ENCODE data around the gene LNX2.
"Not testable (repeated sequence)": the region's sequence is repeated elsewhere in the genome, so short reads cannot be mapped to it uniquely, and the experiment has no call there.

The LNX2 gene

DNA sequence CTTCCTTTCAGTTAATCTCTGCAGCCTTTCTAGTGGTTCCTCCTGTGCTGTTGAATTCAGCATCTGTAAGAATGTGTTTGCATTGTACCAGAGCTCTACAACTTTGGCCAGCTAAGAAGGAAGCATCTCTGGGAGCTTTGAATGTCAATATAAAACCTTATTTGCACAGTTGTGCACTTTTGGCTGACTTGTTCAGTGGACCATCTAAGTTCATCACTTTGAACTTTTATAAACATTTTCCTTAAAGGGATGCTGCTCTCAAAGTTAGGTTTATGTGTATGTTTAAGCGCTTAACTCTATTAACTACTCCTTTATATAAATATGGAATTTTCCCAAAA is 16.9 kb upstream of the LNX2 start:
- no peak for DNase-seq (ENCODE audit: low spot score)

DNA sequence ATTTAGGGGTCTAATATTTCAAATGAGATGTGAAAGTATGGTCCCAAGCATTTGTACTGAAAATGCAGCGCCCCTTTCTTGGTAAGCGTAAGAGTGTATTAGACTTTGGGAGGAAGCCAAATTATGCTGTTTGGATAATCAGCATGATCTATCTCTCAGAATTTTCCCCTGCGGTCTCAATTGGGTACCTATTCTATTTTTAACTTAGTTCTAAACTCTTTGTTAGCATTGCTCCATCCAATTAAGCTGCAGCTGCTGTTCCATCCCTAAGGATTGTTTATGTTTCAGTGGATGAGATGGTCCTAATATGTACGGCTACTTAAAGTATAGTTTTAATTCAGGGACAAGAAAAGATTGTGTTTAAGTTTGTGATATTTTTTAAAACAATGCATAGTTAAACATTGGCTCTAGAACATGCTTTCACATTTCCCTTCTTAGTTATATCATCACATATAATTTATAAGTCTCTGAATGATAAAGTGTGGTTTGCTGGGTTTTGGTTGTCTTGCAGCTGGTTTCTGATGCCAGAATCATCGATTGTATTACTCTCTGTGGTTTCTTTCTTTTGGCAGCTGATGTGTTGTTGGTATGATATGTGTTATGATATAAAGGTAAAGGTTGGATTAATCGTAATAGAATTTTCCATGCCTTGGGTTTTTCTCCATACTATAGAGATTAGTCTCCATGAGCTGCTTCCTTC is 16.4 kb upstream of the LNX2 start:
- no peak for DNase-seq (ENCODE audit: low spot score)

DNA sequence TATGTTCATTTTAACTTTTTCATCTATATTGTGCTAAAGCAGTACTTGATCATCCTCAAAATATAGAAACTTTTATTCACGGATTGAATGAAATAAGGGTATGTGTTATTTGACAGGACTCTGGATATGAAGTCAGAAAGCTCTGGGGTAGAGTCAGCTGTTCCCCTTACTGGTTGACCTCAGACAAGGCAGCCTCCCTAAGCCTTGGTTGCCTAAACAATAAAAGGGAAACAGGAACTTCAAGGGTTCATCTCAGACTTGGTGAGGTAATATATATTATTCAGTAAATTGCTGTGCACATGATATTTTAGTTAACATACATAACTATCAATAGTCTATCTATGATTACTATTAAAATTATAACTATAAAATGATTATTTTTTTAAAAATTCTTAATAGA is 14.9 kb upstream of the LNX2 start:
- no peak for DNase-seq (ENCODE audit: low spot score)

DNA sequence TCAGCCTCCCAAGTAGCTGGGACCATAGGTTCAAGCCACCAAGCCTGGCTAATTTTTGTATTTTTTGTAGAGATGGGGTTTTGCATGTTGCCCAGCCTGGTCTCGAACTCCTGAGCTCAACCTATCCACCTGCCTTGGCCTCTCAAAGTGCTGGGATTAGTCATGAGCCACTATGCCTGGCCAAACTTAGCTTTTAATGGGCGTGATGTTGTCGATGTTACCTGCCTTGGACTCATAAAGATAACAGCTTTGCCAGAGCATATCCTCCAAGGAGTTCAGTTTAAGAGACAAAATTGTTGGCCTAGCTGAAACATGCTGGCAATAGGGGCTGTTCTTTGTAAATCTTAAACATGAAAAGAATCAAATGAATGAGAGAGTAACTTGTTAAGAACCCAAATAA is 14.5 kb upstream of the LNX2 start:
- DNase-seq (ENCODE audit: low spot score): no peak

DNA sequence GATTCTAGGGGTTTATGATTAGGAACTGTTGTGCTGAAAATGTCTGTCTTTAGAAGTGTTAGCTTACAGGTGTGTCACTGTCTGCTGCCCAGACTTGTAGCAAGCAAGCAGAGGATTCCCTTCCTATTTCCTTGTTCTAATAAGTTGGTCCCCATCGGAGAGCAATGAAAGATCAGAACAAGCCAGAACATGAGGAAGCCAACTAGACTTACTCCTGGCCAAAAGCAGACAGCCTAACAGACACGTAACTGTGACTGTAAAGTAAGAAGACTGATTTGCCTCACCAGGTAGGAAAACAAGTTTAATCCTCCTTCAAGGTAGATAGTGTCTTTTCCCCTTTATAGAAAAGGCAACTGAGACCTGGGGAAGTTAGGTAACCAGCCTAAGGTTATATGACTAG is 13.9 kb upstream of the LNX2 start:
- DNase-seq (ENCODE audit: low spot score): no peak

DNA sequence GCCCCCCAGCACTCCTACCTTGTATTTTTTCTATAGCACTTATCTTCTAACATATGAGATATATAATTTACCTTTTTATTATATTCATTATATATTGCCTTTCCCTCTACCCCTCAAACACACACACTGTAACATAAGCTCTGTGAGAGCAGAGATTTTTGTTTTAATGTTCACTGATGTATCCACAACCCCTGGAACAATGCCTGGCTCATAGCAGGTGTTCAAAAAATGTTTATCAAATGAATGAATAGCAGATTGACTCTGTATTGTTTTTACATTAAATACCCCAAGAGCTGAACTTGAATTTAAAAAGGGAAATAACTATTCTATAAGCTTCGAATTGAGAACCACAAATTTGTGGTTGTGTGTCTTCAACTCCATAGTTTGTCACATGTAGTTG is 12.3 kb upstream of the LNX2 start:
- DNase-seq (ENCODE audit: low spot score): no peak

DNA sequence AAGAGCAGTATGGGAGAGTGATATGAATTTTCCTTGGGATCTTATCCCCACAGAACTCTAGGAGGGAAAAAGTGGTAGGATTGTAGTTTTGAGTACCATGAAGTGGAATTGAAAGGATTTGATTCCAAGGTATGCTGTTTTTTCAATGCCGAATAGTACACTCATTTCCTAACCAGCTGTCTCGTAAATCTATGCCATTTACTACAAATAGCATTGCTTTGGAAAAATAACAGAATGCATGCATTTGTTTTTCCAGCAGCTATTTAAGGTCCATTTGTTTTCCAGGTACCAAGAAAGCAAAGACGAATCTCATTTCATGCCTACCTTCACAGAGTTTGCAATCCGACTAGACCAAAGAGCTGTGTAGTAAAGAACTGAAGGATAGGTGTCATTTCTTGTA is 11.9 kb upstream of the LNX2 start:
- DNase-seq (ENCODE audit: low spot score): no peak

DNA sequence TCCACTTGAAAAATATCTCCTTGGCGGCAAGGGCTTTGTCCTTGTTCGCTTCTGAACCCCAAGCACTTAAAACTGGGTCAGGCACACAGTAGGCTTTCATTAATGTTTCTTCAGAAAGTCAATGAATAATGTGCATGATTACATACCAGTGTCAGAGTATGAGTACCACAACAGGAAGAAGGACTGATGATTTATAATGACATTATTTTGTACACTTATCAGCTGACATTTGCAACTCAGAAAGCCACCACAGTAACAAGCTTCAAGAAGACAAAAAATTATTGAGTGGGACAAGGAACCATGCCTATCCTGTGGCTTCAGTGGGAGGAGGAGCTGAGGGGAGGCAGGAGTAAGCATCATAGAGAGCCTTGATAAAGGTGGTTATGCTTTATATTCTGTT is 11.3 kb upstream of the LNX2 start:
- DNase-seq (ENCODE audit: low spot score): no peak

DNA sequence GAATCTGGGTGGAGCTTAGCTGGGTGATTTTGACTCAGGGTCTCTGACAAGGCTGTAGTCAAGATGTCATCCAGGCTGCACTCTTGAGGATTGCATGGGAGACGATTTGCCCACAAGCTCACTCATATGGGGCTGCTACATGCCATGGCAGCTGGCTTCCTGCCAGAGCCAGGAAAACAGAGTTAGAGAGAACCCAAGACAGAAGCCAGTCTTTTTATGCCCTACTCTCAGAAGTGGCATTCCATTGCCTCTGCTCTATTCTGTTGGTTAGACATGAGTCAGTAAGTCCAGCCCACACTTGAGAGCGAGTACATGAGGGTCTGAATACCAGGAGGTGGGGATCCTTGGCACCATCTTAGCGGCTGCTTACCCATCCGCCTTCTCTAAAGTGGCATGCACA is 10.8 kb upstream of the LNX2 start:
- DNase-seq (ENCODE audit: low spot score): no peak

DNA sequence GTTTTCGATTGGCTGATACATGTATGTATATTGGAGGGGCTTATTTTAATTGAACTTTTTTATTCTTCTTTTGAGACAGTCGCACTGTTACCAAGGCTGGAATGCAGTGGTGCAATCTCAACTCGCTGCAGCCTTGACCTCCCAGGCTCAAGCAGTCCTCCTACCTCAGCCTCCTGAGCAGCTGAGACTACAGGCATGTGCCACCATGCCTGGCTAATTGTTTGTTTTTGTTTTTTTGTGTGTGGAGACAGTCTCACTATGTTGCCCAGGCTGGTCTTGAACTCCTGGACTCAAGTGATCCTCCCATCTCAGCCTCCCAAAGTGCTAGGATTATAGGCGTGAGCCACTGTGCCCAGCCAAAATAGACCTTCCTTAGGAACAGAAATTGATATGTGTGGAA is 8.4 kb upstream of the LNX2 start:
- not testable (repeated sequence) for DNase-seq (ENCODE audit: low spot score)

DNA sequence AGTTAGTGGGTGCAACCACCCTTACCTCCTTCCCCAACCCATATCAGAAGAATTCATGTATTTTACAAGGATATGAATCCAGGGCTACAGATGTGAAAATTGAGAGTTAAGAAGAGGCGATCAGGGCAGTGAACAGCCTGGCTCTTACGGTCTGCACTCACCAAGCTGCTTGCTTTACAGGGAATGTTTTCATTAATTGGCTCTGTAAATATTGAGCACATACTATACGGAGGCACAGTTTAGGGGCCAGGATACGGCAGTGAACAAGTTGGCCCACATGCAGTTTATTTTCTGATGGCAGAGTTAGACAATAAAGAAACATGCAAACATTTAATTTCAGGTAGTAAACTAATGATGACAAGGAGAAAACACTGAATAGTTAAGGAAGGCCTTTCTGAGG is 7.8 kb upstream of the LNX2 start:
- DNase-seq (ENCODE audit: low spot score): no peak

DNA sequence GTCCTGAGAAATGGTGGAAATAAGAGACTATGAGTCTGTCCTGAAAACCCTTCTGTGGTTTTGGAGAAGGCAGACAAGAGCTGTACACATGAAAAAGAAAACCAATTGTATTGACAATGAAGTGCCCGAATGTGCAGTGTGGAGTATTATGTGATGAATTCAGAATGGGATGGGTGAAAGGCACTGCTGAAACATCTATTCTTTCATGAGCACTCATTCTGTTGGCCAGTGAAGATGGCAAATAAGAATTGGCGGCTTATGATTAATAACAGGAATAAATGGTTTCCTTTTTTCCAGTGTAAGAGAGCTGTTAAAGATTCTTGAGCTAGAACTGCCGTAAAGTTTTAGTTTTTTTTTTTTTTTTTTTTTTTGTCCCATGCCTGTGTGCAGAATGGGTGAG is 7.1 kb upstream of the LNX2 start:
- no peak for DNase-seq (ENCODE audit: low spot score)

DNA sequence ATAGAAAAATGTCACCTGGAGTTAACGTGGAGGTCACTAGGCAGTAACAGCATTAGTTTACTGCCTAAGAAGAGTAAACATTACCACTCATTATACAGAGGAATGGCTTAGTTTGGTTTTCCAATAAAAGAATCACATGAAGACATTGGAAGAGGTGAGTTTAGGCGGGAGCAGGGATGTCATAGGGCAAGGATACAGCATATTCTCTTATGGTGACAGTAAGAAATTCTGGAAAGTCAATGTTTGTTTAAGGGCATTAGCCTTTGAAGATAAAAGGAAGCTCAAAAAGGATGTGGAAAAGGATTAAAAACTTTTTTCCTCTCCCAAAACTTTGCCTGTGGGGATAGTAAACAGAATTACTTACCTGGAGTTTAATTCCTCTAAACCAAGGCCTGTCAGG is 5.5 kb upstream of the LNX2 start:
- no peak for DNase-seq (ENCODE audit: low spot score)

DNA sequence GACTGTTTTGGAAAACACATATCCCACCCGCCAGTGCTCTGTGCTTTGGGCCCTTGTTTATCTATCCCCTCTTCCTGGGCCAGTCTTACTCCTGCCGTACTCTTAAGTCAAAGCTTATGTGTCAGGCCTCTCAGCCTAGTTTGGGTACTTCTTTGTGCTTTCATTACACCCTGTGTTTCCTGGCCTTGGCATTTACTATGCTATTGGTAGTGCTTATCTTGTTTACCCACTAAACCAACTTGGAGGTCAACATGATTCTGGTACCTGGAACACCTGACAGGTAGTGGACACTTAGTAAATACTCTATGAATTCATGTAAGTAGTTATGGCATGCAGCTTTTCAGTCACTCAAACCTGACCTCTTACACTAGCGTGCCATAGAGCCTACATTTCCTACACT is 3.7 kb upstream of the LNX2 start:
- no peak for DNase-seq (ENCODE audit: low spot score)

DNA sequence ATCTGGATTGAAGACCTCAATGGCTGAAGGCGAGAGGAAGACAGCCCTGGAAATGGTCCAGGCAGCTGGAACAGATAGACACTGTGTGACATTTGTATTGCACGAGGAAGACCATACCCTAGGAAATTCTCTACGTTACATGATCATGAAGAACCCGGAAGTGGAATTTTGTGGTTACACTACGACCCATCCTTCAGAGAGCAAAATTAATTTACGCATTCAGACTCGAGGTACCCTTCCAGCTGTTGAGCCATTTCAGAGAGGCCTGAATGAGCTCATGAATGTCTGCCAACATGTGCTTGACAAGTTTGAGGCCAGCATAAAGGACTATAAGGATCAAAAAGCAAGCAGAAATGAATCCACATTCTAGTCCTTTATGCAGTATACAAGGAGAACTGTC is 2.6 kb upstream of the LNX2 start:
- DNase-seq (ENCODE audit: low spot score): no peak

DNA sequence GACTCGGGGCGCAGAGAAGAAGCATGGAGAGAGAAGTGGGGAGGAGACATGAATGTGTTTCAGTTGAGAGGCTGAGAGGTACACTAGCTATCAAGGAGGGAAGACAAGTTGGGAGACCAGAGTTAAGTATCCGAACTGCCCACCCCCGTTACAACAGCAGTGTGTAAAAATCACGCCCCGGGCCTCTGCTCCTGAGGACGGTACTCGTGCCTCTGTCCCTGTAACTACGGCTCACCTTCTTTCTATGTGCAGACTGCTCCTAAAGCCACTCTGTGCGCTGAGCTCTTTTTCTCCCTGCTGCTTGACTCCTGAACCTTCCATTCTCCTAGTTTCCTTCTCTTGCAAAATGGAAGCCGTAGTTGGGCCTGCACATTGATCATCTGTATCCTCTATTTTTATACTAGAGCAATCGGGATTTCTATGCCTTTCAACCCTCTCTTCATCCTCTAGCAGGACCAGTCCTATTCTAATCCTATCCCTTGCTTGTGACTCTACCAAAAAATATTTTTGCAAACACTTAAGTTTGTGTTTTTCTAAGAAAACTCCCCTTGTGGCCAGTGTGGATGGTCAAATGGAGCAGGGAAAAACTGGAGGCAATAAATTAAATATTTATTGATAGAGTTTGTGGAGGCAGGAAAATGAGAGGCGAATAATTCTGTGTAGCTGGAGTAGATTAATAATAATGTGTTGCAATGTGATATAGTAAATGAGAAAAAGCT is 1.9 kb upstream of the LNX2 start:
- no peak for DNase-seq (ENCODE audit: low spot score)

DNA sequence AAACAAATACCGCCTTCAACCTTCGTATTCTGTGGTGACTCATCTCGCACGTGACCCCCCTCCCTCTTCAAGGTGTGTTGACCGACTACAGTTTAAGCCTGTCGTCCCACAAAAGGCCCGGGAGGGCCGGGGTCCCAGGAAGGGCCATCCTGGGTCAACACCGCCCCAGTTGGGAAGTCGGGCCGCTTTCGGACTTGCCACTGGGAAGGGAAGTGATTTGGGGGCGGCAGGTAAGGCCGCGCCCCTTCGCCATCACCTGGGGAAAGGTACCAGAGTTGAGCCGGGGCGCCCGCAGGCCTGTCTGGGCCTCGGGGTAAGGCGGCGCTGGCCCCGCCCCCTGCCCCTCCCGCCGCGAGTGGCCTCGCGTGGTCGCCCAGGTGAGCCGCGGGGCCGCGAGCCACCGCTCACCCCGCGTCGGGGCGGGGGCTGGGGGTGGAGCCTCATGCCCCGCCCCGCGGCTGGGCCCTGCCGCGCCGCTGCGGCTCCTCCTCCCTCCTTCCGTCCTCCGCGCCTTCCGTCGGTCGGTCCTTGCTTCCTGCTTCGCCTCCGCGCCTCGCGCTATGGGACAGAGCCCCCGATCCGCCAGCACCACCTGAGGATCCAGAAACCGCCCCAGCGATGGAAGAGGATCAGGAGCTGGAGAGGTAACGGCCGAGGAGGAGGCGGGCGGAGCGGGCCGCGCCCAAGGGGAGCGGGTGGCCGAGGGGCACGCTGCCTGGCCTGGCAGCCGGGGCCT is 1.2 kb upstream of the LNX2 start, which contains the start of gene POLR1D:
Gene POLR1D (plus strand): TSS at position 527 of the 736 bp plus-strand sequence. CDS start 92 bp downstream, at position 619.
- peak; percentile 64 for DNase-seq (ENCODE audit: low spot score)

DNA sequence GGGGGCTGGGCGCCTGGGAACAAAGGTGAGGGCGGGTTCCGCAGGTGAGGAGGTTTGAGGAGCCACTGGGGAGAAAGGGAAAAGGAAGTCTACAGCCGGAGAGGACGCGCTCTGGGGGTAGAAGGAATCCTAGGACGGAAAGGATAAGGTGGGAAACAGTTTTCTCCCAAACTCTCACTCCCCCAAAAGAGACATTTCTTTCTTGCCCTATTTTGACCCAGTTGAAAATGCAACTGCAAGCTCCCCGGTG is 712 bp upstream of the LNX2 start:
- DNase-seq (ENCODE audit: low spot score): no peak

DNA sequence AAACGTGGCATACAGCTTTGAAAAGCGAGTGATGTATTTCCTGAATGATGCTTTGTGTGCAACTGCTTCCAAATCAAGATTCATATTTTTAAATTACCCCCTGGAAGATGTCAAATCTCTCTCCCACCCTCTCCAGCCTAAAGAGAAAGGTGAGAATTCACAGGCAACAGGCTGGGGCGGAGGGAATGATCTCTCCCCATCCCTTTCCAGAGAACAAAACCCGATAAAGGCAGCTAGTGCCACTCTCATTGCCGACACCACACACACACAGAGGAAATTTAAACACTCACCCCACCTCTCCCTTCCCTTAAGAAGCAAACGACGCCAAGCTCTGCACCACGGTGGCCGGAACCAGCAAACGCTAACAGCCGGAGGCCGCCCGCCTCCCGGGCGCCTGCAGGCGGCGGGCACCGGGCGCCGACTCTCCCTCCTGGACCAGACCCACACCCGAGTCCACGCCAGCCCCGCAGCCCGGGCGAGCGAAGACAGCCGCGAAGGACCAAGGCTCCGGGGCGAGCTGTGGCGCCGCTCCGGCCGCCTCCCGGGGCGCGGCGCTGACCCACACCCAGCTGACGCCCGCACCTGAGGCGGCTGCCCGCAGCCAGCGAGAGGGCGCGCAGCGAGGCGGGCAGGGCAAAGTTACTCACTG is 477 bp downstream of the LNX2 start:
- DNase-seq (ENCODE audit: low spot score): peak; percentile 18

DNA sequence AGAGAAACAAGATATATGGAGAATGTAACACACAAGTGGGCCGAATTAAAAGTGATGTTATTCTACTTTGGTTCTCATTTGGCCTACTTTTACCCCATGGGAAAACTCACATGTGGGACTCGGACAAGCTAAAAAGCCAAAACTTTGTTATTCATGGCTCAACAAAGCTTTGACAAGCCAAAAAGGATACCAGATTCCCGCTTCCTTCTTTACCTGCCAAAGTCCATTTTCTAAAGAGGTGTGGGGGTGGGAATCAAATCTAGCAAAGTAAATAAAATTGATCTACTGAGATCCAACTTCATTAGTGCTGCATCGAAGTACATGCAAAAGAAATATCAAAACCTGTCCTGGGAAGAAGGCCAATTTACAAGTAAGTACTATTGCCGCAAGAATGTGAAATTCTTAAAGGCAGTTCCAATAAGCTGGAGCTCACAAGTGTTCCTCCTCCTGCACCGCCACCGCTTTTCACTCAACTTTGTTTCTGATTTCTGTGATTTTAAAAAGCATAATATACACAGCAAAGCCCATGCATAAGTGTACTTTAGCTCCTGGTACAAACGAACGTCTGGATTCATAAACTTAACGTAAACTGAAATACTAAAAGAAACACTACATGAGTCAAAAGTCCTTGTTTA is 1.1 kb downstream of the LNX2 start:
- no peak for DNase-seq (ENCODE audit: low spot score)

DNA sequence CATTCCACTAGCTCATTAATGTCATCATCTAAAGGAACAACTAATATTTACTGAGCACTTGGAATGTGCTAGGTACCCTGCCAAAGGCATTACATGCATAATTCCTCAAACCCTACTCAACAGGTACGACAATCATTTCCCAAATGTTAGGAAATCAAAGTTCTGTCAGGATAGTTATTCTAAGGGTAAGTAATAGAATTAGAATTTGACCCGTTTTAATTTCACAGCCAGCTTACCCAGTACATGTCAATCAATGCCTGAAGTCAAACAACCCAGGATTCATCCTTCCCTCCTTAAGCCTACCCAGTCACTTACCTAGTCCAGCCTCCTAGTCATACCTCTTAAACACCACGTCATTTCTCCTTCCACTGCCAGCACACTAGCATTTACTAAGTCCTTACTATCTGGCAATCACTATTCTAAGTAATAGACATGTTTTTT is 2.4 kb downstream of the LNX2 start:
- DNase-seq (ENCODE audit: low spot score): no peak

DNA sequence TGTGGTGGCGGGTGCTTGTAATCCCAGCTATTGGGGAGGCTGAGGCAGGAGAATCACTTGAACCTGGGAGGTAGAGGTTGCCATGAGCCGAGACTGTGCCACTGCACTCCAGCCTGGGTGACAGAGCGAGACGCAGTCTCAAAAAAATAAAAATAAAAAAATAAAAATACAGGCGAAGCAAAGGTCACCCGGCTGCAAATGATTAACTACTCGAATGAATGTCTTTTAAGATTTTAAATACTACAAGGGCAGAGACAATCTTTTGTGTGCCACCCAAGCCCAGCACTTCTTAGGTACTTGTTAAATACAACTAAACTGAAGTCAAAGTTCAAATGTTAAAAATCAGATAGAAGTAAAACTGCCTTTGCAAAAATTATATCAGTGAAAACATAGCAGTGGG is 6.7 kb downstream of the LNX2 start:
- DNase-seq (ENCODE audit: low spot score): no peak
